BLaER1 (cell line): ENCODE results near the gene EIF4B.

Experiments used
- H3K27ac ChIP-seq: shearing (Covaris generic); formaldehyde crosslinking; 2 replicates; pipeline ENCODE4 v1.8.1; 2022
- H3K27me3 ChIP-seq: shearing (Covaris generic); formaldehyde crosslinking; 2 replicates; pipeline ENCODE4 v1.8.1; 2022
- H3K36me3 ChIP-seq: shearing (Covaris generic); formaldehyde crosslinking; 2 replicates; pipeline ENCODE4 v1.8.1; 2022
- H3K4me1 ChIP-seq: shearing (Covaris generic); formaldehyde crosslinking; 2 replicates; pipeline ENCODE4 v1.8.1; 2022
- H3K4me2 ChIP-seq: shearing (Covaris generic); formaldehyde crosslinking; 2 replicates; pipeline ENCODE4 v1.8.1; 2022
- H3K4me3 ChIP-seq: shearing (Covaris generic); formaldehyde crosslinking; 2 replicates; pipeline ENCODE4 v1.8.1; 2022
- H3K9ac ChIP-seq: shearing (Covaris generic); formaldehyde crosslinking; 2 replicates; pipeline ENCODE4 v1.8.1; 2022
- H3K9me3 ChIP-seq: shearing (Covaris generic); formaldehyde crosslinking; 2 replicates; pipeline ENCODE4 v1.8.1; 2022
- H4K20me1 ChIP-seq: shearing (Covaris generic); formaldehyde crosslinking; 2 replicates; pipeline ENCODE4 v1.8.1; 2022
- Cebpa-rat ChIP-seq: shearing (Covaris generic); IDR thresholded peaks from 2 replicates; pipeline ENCODE4 v1.8.1; 2022

The EIF4B gene

GRCh38 chr12:53005986-53006809 is at the start of gene EIF4B:
Gene EIF4B (plus strand): TSS chr12:53006456. CDS start chr12:53006484, 28 bp downstream.
- Histone ChIP-seq H3K4me2 (peak within 1 kb of the TSS; percentile 97), H4K20me1 (peaks cover 44% of the 10 kb centered on the region), H3K9me3 (no peaks in the 10 kb centered on the region), H3K36me3 (peaks cover 35% of the 10 kb centered on the region), H3K27ac (peak within 1 kb of the TSS; percentile 99), H3K4me1 (peaks cover 41% of the 10 kb centered on the region), H3K4me3 (peak within 1 kb of the TSS; percentile 95), H3K27me3 (no peaks in the 10 kb centered on the region), H3K9ac (peak within 1 kb of the TSS; percentile 99)
- TF ChIP-seq Cebpa-rat, result no peak; the same call in 1 of the 2 replicates

GRCh38 chr12:52956987-52957386 is 49.3 kb upstream of the EIF4B start:
- TF ChIP-seq Cebpa-rat, result no peak
- H3K4me2 ChIP-seq, result no peak overlapping the region
- no peaks in the 10 kb centered on the region for H3K36me3 ChIP-seq
- no peak overlapping the region for H3K4me3 ChIP-seq
- no peaks in the 10 kb centered on the region for H4K20me1 ChIP-seq
- H3K27me3 ChIP-seq, result no peaks in the 10 kb centered on the region
- H3K27ac ChIP-seq, result no peak overlapping the region
- peaks cover 5% of the 10 kb centered on the region; the same call in 1 of the 2 replicates for H3K4me1 ChIP-seq
- no peak overlapping the region for H3K9ac ChIP-seq
- H3K9me3 ChIP-seq, result no peaks in the 10 kb centered on the region

- Histone ChIP-seq H3K27ac (no peak overlapping the region), H3K9ac (no peak overlapping the region), H4K20me1 (no peaks in the 10 kb centered on the region), H3K27me3 (0 out of 2 replicates have a peak, but pooled peaks cover 5% of the 10 kb centered on the region), H3K4me1 (no peaks in the 10 kb centered on the region), H3K4me2 (no peak overlapping the region), H3K36me3 (no peaks in the 10 kb centered on the region), H3K4me3 (no peak overlapping the region), H3K9me3 (no peaks in the 10 kb centered on the region)
- TF ChIP-seq Cebpa-rat, result no peak
Observed at GRCh38 chr12:52964556-52965336, 41.5 kb upstream of the EIF4B start.

GRCh38 chr12:52965337-52965731 is 40.9 kb upstream of the EIF4B start:
- no peaks in the 10 kb centered on the region for H3K9me3 ChIP-seq
- TF ChIP-seq Cebpa-rat, result no peak
- no peaks in the 10 kb centered on the region for H3K4me1 ChIP-seq
- no peak overlapping the region for H3K9ac ChIP-seq
- no peaks in the 10 kb centered on the region for H3K36me3 ChIP-seq
- no peak overlapping the region for H3K4me3 ChIP-seq
- 0 out of 2 replicates have a peak, but pooled peaks cover 5% of the 10 kb centered on the region for H3K27me3 ChIP-seq
- no peaks in the 10 kb centered on the region for H4K20me1 ChIP-seq
- no peak overlapping the region for H3K4me2 ChIP-seq
- H3K27ac ChIP-seq, result no peak overlapping the region

DNA sequence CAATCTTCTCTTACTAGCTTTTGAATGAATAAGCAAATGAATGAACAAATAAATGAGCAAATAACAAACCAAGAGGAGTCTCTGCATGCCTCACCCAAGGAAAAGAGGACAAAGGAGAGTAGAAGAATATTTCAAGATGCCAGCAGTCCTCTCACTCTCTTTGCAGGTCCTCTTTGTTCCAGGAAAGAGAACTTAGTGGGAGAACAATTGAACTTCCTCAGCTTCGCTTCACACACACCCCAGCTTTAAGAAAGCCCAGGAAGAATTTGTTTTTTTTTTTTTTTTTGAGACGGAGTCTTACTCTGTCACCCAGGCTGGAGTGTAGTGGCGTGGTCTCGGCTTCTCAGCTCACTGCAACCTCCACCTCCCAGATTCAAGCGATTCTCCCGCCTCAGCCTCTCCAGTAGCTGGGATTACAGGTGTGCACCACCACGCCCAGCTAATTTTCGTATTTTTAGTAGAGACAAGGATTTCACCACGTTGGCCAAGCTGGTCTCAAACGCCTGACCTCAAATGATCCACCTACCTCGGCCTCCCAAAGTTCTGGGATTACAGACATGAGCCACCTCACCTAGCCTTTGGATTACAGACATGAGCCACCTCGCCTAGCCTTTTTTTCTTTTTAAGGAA is 37.0 kb upstream of the EIF4B start:
- H3K27me3 ChIP-seq, result 0 out of 2 replicates have a peak, but pooled peaks cover 5% of the 10 kb centered on the region
- H4K20me1 ChIP-seq, result no peaks in the 10 kb centered on the region
- H3K27ac ChIP-seq, result no peak overlapping the region
- H3K4me1 ChIP-seq, result no peaks in the 10 kb centered on the region
- H3K9ac ChIP-seq, result no peak overlapping the region
- H3K4me2 ChIP-seq, result no peak overlapping the region
- no peaks in the 10 kb centered on the region for H3K36me3 ChIP-seq
- no peaks in the 10 kb centered on the region for H3K9me3 ChIP-seq
- H3K4me3 ChIP-seq, result no peak overlapping the region
- TF ChIP-seq Cebpa-rat, result no peak

- Histone ChIP-seq H3K27me3 (0 out of 2 replicates have a peak, but pooled peaks cover 5% of the 10 kb centered on the region), H3K9me3 (no peaks in the 10 kb centered on the region), H3K4me3 (no peak overlapping the region), H3K27ac (no peak overlapping the region), H3K4me1 (no peaks in the 10 kb centered on the region), H3K36me3 (no peaks in the 10 kb centered on the region), H3K9ac (no peak overlapping the region), H3K4me2 (no peak overlapping the region), H4K20me1 (no peaks in the 10 kb centered on the region)
- TF ChIP-seq Cebpa-rat, result no peak
Observed at GRCh38 chr12:52969828-52970569, 36.3 kb upstream of the EIF4B start.

DNA sequence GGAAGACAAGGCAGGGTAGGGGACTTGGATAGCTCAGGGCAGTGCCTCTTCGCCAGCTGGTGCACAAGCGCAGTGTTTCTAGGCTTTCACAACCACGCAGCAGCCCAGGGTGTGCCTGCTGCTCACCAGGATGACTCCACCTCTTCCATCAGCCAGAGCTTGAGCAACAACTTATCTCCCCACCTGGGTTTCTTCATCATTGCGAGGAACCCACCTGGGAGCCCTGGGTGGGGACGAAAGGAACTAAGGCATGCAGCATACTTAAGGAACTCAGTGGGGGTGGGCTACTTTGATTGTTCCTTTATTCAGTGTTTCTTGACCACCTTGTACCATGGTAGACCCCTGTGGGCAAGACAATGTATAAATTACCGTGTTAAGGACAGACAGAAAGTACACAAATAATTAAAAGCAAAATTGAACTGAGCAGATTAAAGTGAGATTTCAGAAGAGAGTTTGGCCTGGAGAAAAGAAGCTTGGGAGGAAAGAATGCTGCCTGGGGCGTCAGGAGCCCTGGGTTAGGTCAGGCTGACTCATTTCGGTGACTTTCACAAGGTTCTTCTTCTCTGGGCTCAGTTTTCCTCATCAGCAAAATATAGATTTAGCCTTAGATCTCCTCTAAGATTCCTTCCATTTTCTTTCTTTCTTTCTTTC is 34.5 kb upstream of the EIF4B start:
- no peak overlapping the region for H3K9ac ChIP-seq
- H3K4me1 ChIP-seq, result no peaks in the 10 kb centered on the region
- H3K9me3 ChIP-seq, result no peaks in the 10 kb centered on the region
- no peaks in the 10 kb centered on the region for H3K36me3 ChIP-seq
- H4K20me1 ChIP-seq, result no peaks in the 10 kb centered on the region
- no peak overlapping the region for H3K4me2 ChIP-seq
- H3K27me3 ChIP-seq, result no peaks in the 10 kb centered on the region
- TF ChIP-seq Cebpa-rat, result no peak
- no peak overlapping the region for H3K4me3 ChIP-seq
- H3K27ac ChIP-seq, result no peak overlapping the region

- Histone ChIP-seq H3K9me3 (no peaks in the 10 kb centered on the region), H3K27ac (no peak overlapping the region), H3K27me3 (no peaks in the 10 kb centered on the region), H3K36me3 (no peaks in the 10 kb centered on the region), H3K4me3 (no peak overlapping the region), H3K9ac (no peak overlapping the region), H4K20me1 (no peaks in the 10 kb centered on the region), H3K4me2 (no peak overlapping the region), H3K4me1 (no peaks in the 10 kb centered on the region)
- no peak for TF ChIP-seq Cebpa-rat
Observed at GRCh38 chr12:52975204-52975603, 31.1 kb upstream of the EIF4B start.
